ENCODE data around the gene OR4Q2.
"Not testable (repeated sequence)": the region's sequence is repeated elsewhere in the genome, so short reads cannot be mapped to it uniquely, and the experiment has no call there.

OR4Q2 gene

DNA sequence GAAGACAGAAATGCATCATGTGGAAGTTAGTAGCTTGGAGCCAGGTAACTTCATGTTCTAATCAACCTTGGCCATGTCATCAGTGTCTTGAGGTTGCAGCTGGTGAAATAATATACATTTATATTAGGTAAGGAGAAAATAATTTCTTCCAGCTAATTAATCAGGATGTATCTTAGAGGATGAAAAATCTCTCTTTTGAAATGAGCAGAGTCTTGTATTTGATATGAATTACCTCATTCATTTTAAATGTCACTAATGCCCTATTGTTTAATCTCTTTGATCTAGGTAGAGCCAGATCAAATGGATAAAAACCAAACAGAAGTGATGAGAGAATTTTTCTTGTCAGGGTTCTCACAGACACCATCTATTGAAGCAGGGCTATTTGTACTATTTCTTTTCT is at the start of gene OR4Q2:
Gene OR4Q2, plus strand, starts transcription at position 301 of the 400 bp plus-strand sequence.
- no peak for DNase-seq (ENCODE audit: low read depth, low spot score)

DNA sequence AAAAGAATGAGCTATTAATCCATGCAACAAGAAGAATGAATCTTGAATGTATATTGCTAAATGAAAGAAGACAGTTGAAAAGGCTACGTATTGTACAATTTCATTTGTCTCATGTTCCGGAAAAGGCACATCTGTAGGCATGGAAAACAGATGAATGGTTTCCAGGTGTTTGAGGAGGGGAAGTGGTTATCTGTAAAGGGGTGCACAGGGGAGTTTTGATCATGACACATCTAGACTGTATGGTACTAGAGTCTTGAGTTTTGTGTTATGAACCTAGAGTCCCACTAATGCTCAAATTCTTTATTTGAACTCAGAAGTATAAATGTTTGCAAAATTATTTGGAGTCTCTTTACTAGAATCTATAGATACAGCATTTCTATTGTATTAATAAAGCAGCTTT is 32.2 kb upstream of the OR4Q2 start:
- not testable (repeated sequence) for DNase-seq (ENCODE audit: low read depth, low spot score)

GRCh38 chr14:19974844-19975243 is 27.1 kb upstream of the OR4Q2 start:
- no peak for DNase-seq (ENCODE audit: low read depth, low spot score)

GRCh38 chr14:19975291-19975690 is 26.7 kb upstream of the OR4Q2 start, which contains the start of gene OR4K15:
TSS of gene OR4K15 (plus strand) at chr14:19975591. CDS start at chr14:19975591, 0 bp downstream.
- no peak for DNase-seq (ENCODE audit: low read depth, low spot score)

- DNase-seq (ENCODE audit: low read depth, low spot score), result no peak
Observed at GRCh38 chr14:19993438-19993837, 8.5 kb upstream of the OR4Q2 start.

- no peak for DNase-seq (ENCODE audit: low read depth, low spot score)
Observed at GRCh38 chr14:20002319-20002718, 356 bp downstream of the OR4Q2 start.

DNA sequence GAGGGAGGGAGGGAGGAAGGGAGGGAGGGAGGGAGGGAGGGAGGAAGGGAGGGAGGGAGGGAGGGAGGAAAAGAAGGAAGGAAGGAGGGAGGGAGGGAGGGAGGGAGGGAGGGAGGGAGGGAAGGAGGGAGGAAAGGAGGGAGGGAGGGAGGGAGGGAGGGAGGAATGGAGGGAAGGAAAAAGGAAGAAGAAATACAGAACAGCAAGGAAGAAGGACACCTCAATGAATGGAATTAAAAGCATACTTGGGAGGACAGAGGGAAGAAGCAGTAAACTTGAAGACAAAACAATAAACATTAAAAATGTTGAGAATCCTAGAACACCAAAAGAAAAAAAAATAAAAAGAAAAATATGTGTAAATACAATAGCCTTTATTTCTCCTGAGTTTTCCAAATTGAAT is 6.2 kb downstream of the OR4Q2 start:
- no peak for DNase-seq (ENCODE audit: low read depth, low spot score)

- DNase-seq (ENCODE audit: low read depth, low spot score), result no peak
Observed at GRCh38 chr14:20019257-20019865, 17.4 kb downstream of the OR4Q2 start, which contains the start of gene OR4K14. TSS of gene OR4K14 (minus strand) at chr14:20019307. CDS start at chr14:20015193, 4,114 bp downstream.

DNA sequence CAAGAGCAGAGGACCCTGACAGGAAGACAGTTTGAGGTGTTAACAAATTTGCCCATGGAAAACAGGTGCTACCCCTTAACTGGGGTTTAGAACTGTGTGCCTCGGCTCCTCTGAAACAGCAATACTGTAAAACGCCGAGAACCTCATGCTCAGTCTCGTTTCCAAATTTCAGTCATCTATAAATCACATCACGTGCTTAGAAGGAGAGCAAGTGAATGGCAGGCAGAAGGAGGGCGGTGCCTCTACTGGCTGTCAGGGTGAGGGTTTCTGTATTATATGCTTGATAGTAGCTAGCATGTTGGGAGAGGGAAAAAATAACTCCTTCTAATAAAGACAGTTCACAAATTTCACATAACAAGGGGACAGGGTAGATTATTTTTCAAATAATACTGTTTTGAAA is 29.1 kb downstream of the OR4Q2 start:
- DNase-seq (ENCODE audit: low read depth, low spot score), result no peak

DNA sequence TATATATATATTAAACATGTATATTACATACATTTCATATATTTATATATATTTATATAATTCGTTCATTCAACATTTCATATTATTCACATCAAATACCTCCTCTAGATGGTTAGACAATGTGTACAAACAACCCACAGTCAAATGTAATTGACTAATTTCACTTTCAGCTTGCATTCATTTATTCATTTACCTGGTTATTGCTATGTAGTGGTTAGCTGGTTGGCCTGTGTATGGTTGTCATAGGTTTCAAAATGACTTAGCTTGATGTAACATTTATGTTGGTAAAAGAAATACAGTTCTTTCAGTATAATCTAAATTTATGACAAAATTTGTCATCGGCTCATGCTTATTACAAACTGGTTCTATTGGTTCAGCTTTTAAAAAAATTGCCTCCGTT is 33.5 kb downstream of the OR4Q2 start:
- no peak for DNase-seq (ENCODE audit: low read depth, low spot score)

DNA sequence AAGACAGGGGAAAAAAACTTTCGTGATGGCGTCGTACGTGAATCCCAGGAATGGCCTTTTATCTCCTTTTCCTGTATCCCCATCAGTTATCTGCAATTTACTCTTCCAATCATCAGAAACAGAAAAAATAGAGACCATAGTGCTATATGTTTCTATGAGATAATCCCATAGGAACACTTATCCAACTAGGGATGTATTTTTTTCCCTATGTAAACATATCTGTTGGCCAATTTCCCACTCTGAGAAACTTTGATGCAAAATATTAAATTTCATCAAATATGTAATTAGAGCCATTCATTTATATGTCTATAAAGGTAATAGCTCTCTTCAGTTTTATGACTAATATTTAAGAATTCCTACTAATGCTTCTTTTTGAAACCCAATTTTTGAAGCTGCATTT is 34.0 kb downstream of the OR4Q2 start, which contains the start of gene OR4K13:
Gene OR4K13, minus strand, starts transcription at position 101 of the 400 bp plus-strand sequence. CDS start 1,280 bp downstream, outside the sequence.
- DNase-seq (ENCODE audit: low read depth, low spot score), result no peak

DNA sequence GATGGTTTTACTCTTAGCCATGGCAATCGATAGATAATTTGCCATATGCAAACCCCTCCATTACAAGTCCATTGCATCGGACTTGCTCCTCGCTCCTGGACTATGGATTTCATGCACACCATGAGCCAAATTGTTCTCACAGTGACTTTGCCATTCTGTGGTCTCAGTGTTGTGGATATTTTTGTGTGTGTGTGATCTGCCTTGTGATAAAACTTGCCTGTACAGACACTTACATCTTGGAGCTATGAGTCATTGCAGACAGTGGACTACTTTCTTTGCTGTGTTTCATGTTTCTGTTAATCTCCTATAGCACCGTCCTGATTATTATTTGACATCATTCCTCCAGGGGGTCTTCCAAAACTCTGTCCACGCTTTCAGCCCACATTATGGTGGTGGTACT is 42.3 kb downstream of the OR4Q2 start:
- no peak for DNase-seq (ENCODE audit: low read depth, low spot score)

DNA sequence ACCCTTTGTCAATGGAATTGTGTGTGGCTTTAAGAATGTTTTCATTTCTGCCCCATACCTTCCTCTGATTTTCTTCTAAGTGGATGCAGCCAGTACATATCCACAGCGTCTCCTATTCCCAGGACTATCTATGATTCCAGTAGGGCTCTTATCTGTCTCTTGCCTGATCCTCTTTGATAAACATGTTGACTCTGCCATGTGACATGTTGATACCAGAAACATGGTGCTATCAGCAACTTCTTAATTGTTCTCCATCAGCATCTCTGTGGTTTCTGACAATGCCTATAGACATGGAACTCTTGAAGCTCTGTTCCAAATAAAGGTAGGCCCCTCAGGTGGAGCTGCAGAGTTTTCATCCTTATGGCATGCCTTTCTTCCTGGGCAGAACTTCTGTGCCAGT is 46.2 kb downstream of the OR4Q2 start:
- no peak for DNase-seq (ENCODE audit: low read depth, low spot score)
